ENCODE data around the gene LIPN. TPM values are rescaled to one million over a fixed set of nuclear protein-coding genes. Genes with fewer than 3 reads are reported as not detected.

LIPN gene
- total RNA-seq, 2 experiments from 2014 or later: not detected

GRCh38 chr10:88813200-88813599 is 53.4 kb downstream of the LIPN start:
- CTCF ChIA-PET (ENCODE audit: unreplicated experiment): no interaction called here
- Histone ChIP-seq H3K27ac (ENCODE audit: low read depth, low read length, poor library complexity, severe bottlenecking) (no peak overlapping the region), H3K36me3 (ENCODE audit: insufficient read depth, low read length) (no peaks in the 10 kb centered on the region), H3K4me1 (ENCODE audit: insufficient read depth, low read length, poor library complexity, severe bottlenecking) (no peaks in the 10 kb centered on the region), H4K20me1 (ENCODE audit: insufficient read depth, low read length) (no peaks in the 10 kb centered on the region), H3K4me2 (ENCODE audit: low read length) (no peak overlapping the region), H3K4me3 (ENCODE audit: low read depth, low read length, poor library complexity, severe bottlenecking) (no peak overlapping the region), H3K79me2 (ENCODE audit: insufficient read depth, low read depth, low read length) (no peaks in the 10 kb centered on the region), H3K9me2 (ENCODE audit: insufficient read depth, low read length) (no peaks in the 10 kb centered on the region), H3K9me3 (ENCODE audit: low read length) (no peaks in the 10 kb centered on the region), H2AFZ (ENCODE audit: low read length) (no peak overlapping the region)
- BruUV-seq (replicated peaks): no TSS peak
- POLR2A ChIA-PET: no interaction called here
- intact Hi-C loops (cut with micrococcal nuclease; ENCODE audit: unreplicated experiment): loop anchor here (10.0 kb wide), 1 partner anchor 958 kb away; no protein-coding TSS in a partner anchor
- no peak for DNase-seq (ENCODE audit: low spot score)
- TF ChIP-seq EZH2phosphoT487 (IDR thresholded peaks at IDR 0.05; ENCODE audit: borderline replicate concordance, low read depth, low read length) (no peak), CTCF (conservative IDR thresholded peaks at IDR 0.05; ENCODE audit: low read length) (no peak)

- Histone ChIP-seq H3K4me3 (ENCODE audit: low read depth, low read length, poor library complexity, severe bottlenecking) (no peak overlapping the region), H2AFZ (ENCODE audit: low read length) (no peak overlapping the region), H3K9me2 (ENCODE audit: insufficient read depth, low read length) (no peaks in the 10 kb centered on the region), H4K20me1 (ENCODE audit: insufficient read depth, low read length) (no peaks in the 10 kb centered on the region), H3K4me1 (ENCODE audit: insufficient read depth, low read length, poor library complexity, severe bottlenecking) (no peaks in the 10 kb centered on the region), H3K79me2 (ENCODE audit: insufficient read depth, low read depth, low read length) (no peaks in the 10 kb centered on the region), H3K36me3 (ENCODE audit: insufficient read depth, low read length) (no peaks in the 10 kb centered on the region), H3K4me2 (ENCODE audit: low read length) (no peak overlapping the region), H3K9me3 (ENCODE audit: low read length) (no peaks in the 10 kb centered on the region), H3K27ac (ENCODE audit: low read depth, low read length, poor library complexity, severe bottlenecking) (no peak overlapping the region)
- TF ChIP-seq CTCF (conservative IDR thresholded peaks at IDR 0.05; ENCODE audit: low read length): no peak
- no peak for TF ChIP-seq EZH2phosphoT487 (IDR thresholded peaks at IDR 0.05; ENCODE audit: borderline replicate concordance, low read depth, low read length)
- BruUV-seq (replicated peaks): no TSS peak
- POLR2A ChIA-PET: no interaction called here
- no peak for DNase-seq (ENCODE audit: low spot score)
- intact Hi-C loops (cut with micrococcal nuclease; ENCODE audit: unreplicated experiment): loop anchor here (10.0 kb wide), 1 partner anchor 964 kb away; no protein-coding TSS in a partner anchor
- CTCF ChIA-PET (ENCODE audit: unreplicated experiment): no interaction called here
Measured at GRCh38 chr10:88819290-88819689, 59.5 kb downstream of the LIPN start.

GRCh38 chr10:88820748-88821401 is 61.1 kb downstream of the LIPN start:
- no peaks in the 10 kb centered on the region for H3K4me1 ChIP-seq (ENCODE audit: insufficient read depth, low read length, poor library complexity, severe bottlenecking)
- CTCF ChIA-PET (ENCODE audit: unreplicated experiment): no interaction called here
- H4K20me1 ChIP-seq (ENCODE audit: insufficient read depth, low read length): no peaks in the 10 kb centered on the region
- no peak for TF ChIP-seq CTCF (conservative IDR thresholded peaks at IDR 0.05; ENCODE audit: low read length)
- no peak for TF ChIP-seq EZH2phosphoT487 (IDR thresholded peaks at IDR 0.05; ENCODE audit: borderline replicate concordance, low read depth, low read length)
- intact Hi-C loops (cut with micrococcal nuclease; ENCODE audit: unreplicated experiment): no loop called here
- no peaks in the 10 kb centered on the region for H3K9me3 ChIP-seq (ENCODE audit: low read length)
- H3K79me2 ChIP-seq (ENCODE audit: insufficient read depth, low read depth, low read length): no peaks in the 10 kb centered on the region
- H3K27ac ChIP-seq (ENCODE audit: low read depth, low read length, poor library complexity, severe bottlenecking): no peak overlapping the region
- no peak overlapping the region for H3K4me3 ChIP-seq (ENCODE audit: low read depth, low read length, poor library complexity, severe bottlenecking)
- no peak for DNase-seq (ENCODE audit: low spot score)
- H3K4me2 ChIP-seq (ENCODE audit: low read length): no peak overlapping the region
- no peak overlapping the region for H2AFZ ChIP-seq (ENCODE audit: low read length)
- no peaks in the 10 kb centered on the region for H3K36me3 ChIP-seq (ENCODE audit: insufficient read depth, low read length)
- POLR2A ChIA-PET: interaction anchor here (0.7 to 1.1 kb wide), 3 partner anchors 10 to 12 kb away, joined by 3 to 5 read pairs (median 5); no protein-coding TSS in a partner anchor
- BruUV-seq (replicated peaks): no TSS peak
- no peaks in the 10 kb centered on the region for H3K9me2 ChIP-seq (ENCODE audit: insufficient read depth, low read length)
